K562 (cell line): ENCODE data around the gene PPM1F. TPM values are rescaled to one million over a fixed set of nuclear protein-coding genes. Genes with fewer than 3 reads are reported as not detected.

ENCODE experiments used
- ARID2 ChIP-seq: fragments of 450-650 bp; IDR thresholded peaks from 2 replicates; pipeline ENCODE4 v1.6.1; 2017; ENCODE audit warnings: antibody characterized with exemption, mild to moderate bottlenecking
- CEBPZ ChIP-seq: fragments of 150-350 bp; IDR thresholded peaks from 2 replicates; pipeline ENCODE4 v1.6.1; 2014; ENCODE audit warnings: low read depth, mild to moderate bottlenecking, low read length, borderline replicate concordance
- CHCHD3 ChIP-seq: fragments of 250-450 bp; sonication (Bioruptor Pico); IDR thresholded peaks from 2 replicates; pipeline ENCODE4 v2.1.2; 2022; ENCODE audit warnings: mild to moderate bottlenecking
- CREB5 ChIP-seq: fragments of 250-450 bp; sonication (Bioruptor Pico); IDR thresholded peaks from 2 replicates; pipeline ENCODE4 v1.5.0; 2020; ENCODE audit warnings: mild to moderate bottlenecking
- HINFP ChIP-seq: fragments of 450-650 bp; conservative IDR thresholded peaks from 2 replicates; pipeline ENCODE4 v1.6.1; 2016; ENCODE audit warnings: missing genetic modification characterization, low read depth, mild to moderate bottlenecking, control low read depth, missing compliant biosample characterization
- HNRNPL ChIP-seq: fragments of 200-400 bp; formaldehyde crosslinking; IDR thresholded peaks from 2 replicates; pipeline ENCODE4 v1.6.1; 2017; ENCODE audit warnings: low read depth, mild to moderate bottlenecking, low read length
- MAFK ChIP-seq: IDR thresholded peaks from 2 replicates; pipeline ENCODE4 v1.6.1; 2011; ENCODE audit warnings: low read length, improper control_type of control experiment
- RNF219 ChIP-seq: fragments of 250-450 bp; sonication (Bioruptor Pico); IDR thresholded peaks from 2 replicates; pipeline ENCODE4 v1.5.0; 2022; ENCODE audit warnings: mild to moderate bottlenecking
- SRSF3 ChIP-seq: fragments of 200-400 bp; formaldehyde crosslinking; IDR thresholded peaks from 2 replicates; pipeline ENCODE4 v1.6.1; 2016; ENCODE audit warnings: mild to moderate bottlenecking, low read length, moderate library complexity; ENCODE audit not compliant: insufficient read depth
- TEAD4 ChIP-seq, 2 experiments: sonication (generic) in 1 of 2; formaldehyde crosslinking in 1 of 2; IDR thresholded peaks; 2 replicates each; pipeline versions ENCODE4 v1.6.1 to v1.8.0; 2012 to 2022; ENCODE audit warnings: borderline replicate concordance in 1 of 2, inconsistent platforms in 1 of 2, low read length in 1 of 2, mild to moderate bottlenecking in 1 of 2, missing genetic modification reagents in 1 of 2
- USF2 ChIP-seq: sonication (generic); formaldehyde crosslinking; IDR thresholded peaks from 2 replicates; pipeline ENCODE4 v1.5.0; 2020; ENCODE audit warnings: missing genetic modification reagents
- ZEB2 ChIP-seq: fragments of 450-650 bp; IDR thresholded peaks from 2 replicates; pipeline ENCODE4 v1.6.1; 2016
- ZNF124 ChIP-seq: sonication (generic); formaldehyde crosslinking; IDR thresholded peaks from 2 replicates; pipeline ENCODE4 v1.8.1; 2022; ENCODE audit warnings: missing genetic modification reagents
- ZNF217 ChIP-seq: sonication (generic); formaldehyde crosslinking; IDR thresholded peaks from 2 replicates; pipeline ENCODE4 v1.8.0; 2022; ENCODE audit warnings: mild to moderate bottlenecking, missing genetic modification reagents
- ZNF436 ChIP-seq: fragments of 250-450, 450-650 bp; sonication (Bioruptor Pico); formaldehyde crosslinking; IDR thresholded peaks from 2 replicates; pipeline ENCODE4 v1.7.0; 2020; ENCODE audit warnings: mild to moderate bottlenecking
- ZNF561 ChIP-seq: fragments of 450-650 bp; formaldehyde crosslinking; conservative IDR thresholded peaks from 2 replicates; pipeline ENCODE4 v1.4.0; 2020; ENCODE audit warnings: mild to moderate bottlenecking, moderate library complexity
- ZNF778 ChIP-seq: fragments of 450-650 bp; formaldehyde crosslinking; IDR thresholded peaks from 2 replicates; pipeline ENCODE4 v1.4.0; 2020; ENCODE audit warnings: mild to moderate bottlenecking, moderate library complexity
- polyA plus RNA-seq, 8 experiments: library from polyadenylated mRNA; depleted of rRNA in 4 of 8; stranded (reverse) in 5 of 8; unstranded in 3 of 8; fragments of >200 nt; fragmentation: Nextera tagmentation in 2 of 8; fragmentation: Illumina TruSeq in 1 of 8; extraction: Ambion mirVana in 2 of 8; extraction: Trizol in 1 of 8; gene quantifications; 2 replicates each; pipeline versions ENCODE4 v1.2.1 to v1.2.3, GENCODE V29; 2011 to 2014; ENCODE audit warnings: inconsistent platforms in 1 of 8, missing spikeins in 1 of 8
- total RNA-seq, 7 experiments: library from RNA; depleted of rRNA in 6 of 7; stranded (reverse); fragments of >200 nt in 6 of 7; fragmentation: Illumina TruSeq in 2 of 7; extraction: Trizol in 2 of 7; gene quantifications; 2 replicates each; pipeline versions ENCODE4 v1.2.1 to v1.2.3, GENCODE V29; 2011 to 2021; ENCODE audit warnings: low replicate concordance in 1 of 7

Gene PPM1F
- total and polyA plus RNA-seq, 9 of the 15 experiments (the other 6 are each of a cell fraction or from before 2014, with no cell fraction given) = 2.1 to 159 (median 64.0) TPM

- TF ChIP-seq ARID2 (no peak), ZNF561 (CRISPR knock-in tag) (0 out of 2 replicates have a peak, but pooled peaks have one; percentile 64), SRSF3 (no peak), CEBPZ (no peak), ZNF124 (0 out of 2 replicates have a peak, but pooled peaks have one; percentile 36), MAFK (peak; percentile 18; the same call in 1 of the 2 replicates), ZNF217 (CRISPR knock-in tag) (no peak), HNRNPL (no peak), USF2 (CRISPR knock-in tag) (peak; percentile 60; the same call in 1 of the 2 replicates), HINFP (tag) (no peak), ZNF436 (CRISPR knock-in tag) (0 out of 2 replicates have a peak, but pooled peaks have one; percentile 44), ZEB2 (no peak), CREB5 (CRISPR knock-in tag) (no peak), ZNF778 (CRISPR knock-in tag) (no peak), TEAD4 (IDR thresholded peaks at IDR 0.05; ENCODE audit: low read length) (no peak), TEAD4 (CRISPR knock-in tag; IDR thresholded peaks at IDR 0.05; ENCODE audit: borderline replicate concordance) (0 out of 2 replicates have a peak, but pooled peaks have one; percentile 55), RNF219 (CRISPR knock-in tag) (no peak), CHCHD3 (CRISPR knock-in tag) (no peak)
Observed at GRCh38 chr22:21881841-21882753, 70.6 kb downstream of the PPM1F start (continued).
